Astrocyte (in vitro differentiated cells and primary cell): ENCODE results near the gene GTSE1. TPM values are rescaled to one million over a fixed set of nuclear protein-coding genes. Genes with fewer than 3 reads are reported as not detected.

ENCODE experiments used
- DNase-seq: peaks from one replicate; pipeline ENCODE4 v3.0.0-alpha.2; 2010; ENCODE audit warnings: low read depth
- FAIRE-seq: peaks from 2 replicates; lab custom pipeline; 2011; peaks lifted over from hg19 to GRCh38; lab: Jason Lieb, UNC
- H2AFZ ChIP-seq: 2 replicates; pipeline ENCODE4 v1.6.0; 2012; ENCODE audit warnings: low read depth, low read length, inconsistent platforms
- H3K27ac ChIP-seq: 2 replicates; pipeline ENCODE4 v1.5.1; 2011; ENCODE audit warnings: low read depth, low read length, inconsistent platforms
- H3K27me3 ChIP-seq: 2 replicates; pipeline ENCODE4 v1.6.0; 2011; ENCODE audit warnings: low read length, inconsistent platforms; ENCODE audit not compliant: insufficient read depth
- H3K36me3 ChIP-seq: 2 replicates; pipeline ENCODE4 v1.5.1; 2011; ENCODE audit warnings: low read length, inconsistent platforms; ENCODE audit not compliant: insufficient read depth
- H3K4me1 ChIP-seq: 2 replicates; pipeline ENCODE4 v1.5.1; 2011; ENCODE audit warnings: low read length, inconsistent platforms; ENCODE audit not compliant: insufficient read depth
- H3K4me2 ChIP-seq: 2 replicates; pipeline ENCODE4 v1.6.0; 2012; ENCODE audit warnings: low read length, inconsistent platforms
- H3K4me3 ChIP-seq: 2 replicates; pipeline ENCODE4 v1.5.1; 2011; ENCODE audit warnings: low read depth, mild to moderate bottlenecking, low read length, inconsistent platforms; ENCODE audit not compliant: insufficient read depth
- H3K79me2 ChIP-seq: 2 replicates; pipeline ENCODE4 v1.6.0; 2012; ENCODE audit warnings: mild to moderate bottlenecking, low read length, inconsistent platforms; ENCODE audit not compliant: insufficient read depth
- H3K9ac ChIP-seq: 2 replicates; pipeline ENCODE4 v1.6.0; 2012; ENCODE audit warnings: mild to moderate bottlenecking, low read length, inconsistent platforms
- H3K9me3 ChIP-seq: 2 replicates; pipeline ENCODE4 v1.5.1; 2012; ENCODE audit warnings: low read depth, mild to moderate bottlenecking, low read length, inconsistent platforms; ENCODE audit not compliant: insufficient read depth
- H4K20me1 ChIP-seq: 2 replicates; pipeline ENCODE4 v1.6.0; 2012; ENCODE audit warnings: low read length, inconsistent platforms; ENCODE audit not compliant: insufficient read depth
- H3K27ac Mint-ChIP-seq: one replicate; pipeline ENCODE4 v1.8.0; 2021; ENCODE audit warnings: mild to moderate bottlenecking, mixed read lengths; ENCODE audit not compliant: unreplicated experiment
- H3K27me3 Mint-ChIP-seq: one replicate; pipeline ENCODE4 v1.8.0; 2021; ENCODE audit warnings: low read depth, mixed read lengths; ENCODE audit not compliant: unreplicated experiment
- H3K36me3 Mint-ChIP-seq: one replicate; pipeline ENCODE4 v1.8.0; 2021; ENCODE audit warnings: low read depth, mixed read lengths; ENCODE audit not compliant: unreplicated experiment
- H3K4me1 Mint-ChIP-seq: one replicate; pipeline ENCODE4 v1.8.0; 2021; ENCODE audit warnings: low read depth, mixed read lengths; ENCODE audit not compliant: unreplicated experiment
- H3K4me3 Mint-ChIP-seq: one replicate; pipeline ENCODE4 v1.8.0; 2021; ENCODE audit warnings: mild to moderate bottlenecking, moderate library complexity, mixed read lengths; ENCODE audit not compliant: unreplicated experiment
- H3K9me3 Mint-ChIP-seq: one replicate; pipeline ENCODE4 v1.8.0; 2021; ENCODE audit warnings: mild to moderate bottlenecking, mixed read lengths; ENCODE audit not compliant: unreplicated experiment
- CTCF ChIP-seq: IDR thresholded peaks from 2 replicates; pipeline ENCODE4 v1.5.1; 2011; ENCODE audit warnings: low read depth, mild to moderate bottlenecking, inconsistent platforms, low read length, moderate library complexity; ENCODE audit not compliant: insufficient read depth
- EZH2 ChIP-seq: IDR thresholded peaks from 2 replicates; pipeline ENCODE4 v1.6.1; 2012; ENCODE audit warnings: mild to moderate bottlenecking, low read length, inconsistent platforms; ENCODE audit not compliant: insufficient read depth
- total RNA-seq: library from RNA; stranded (reverse); gene quantifications from 2 replicates; pipeline ENCODE4 v1.2.1, GENCODE V29; 2021

The GTSE1 gene
- total RNA-seq, 1 donor from 2014 or later, result 4.1 TPM

- FAIRE-seq (no peak), DNase-seq (no peak)
- H3K4me1 ChIP-seq, result peaks cover 19% of the 10 kb centered on the region
- H3K79me2 ChIP-seq, result peaks cover 12% of the 10 kb centered on the region
- no peak overlapping the region for H3K4me2 ChIP-seq
- Mint-ChIP-seq H3K27ac (no peak overlapping the region), H3K27me3 (no peaks in the 10 kb centered on the region), H3K36me3 (peaks cover 27% of the 10 kb centered on the region), H3K4me3 (no peak overlapping the region), H3K4me1 (peaks cover 2% of the 10 kb centered on the region), H3K9me3 (no peaks in the 10 kb centered on the region)
- no peak overlapping the region for H3K4me3 ChIP-seq
- H3K27me3 ChIP-seq, result no peaks in the 10 kb centered on the region
- H3K9me3 ChIP-seq, result no peaks in the 10 kb centered on the region
- H4K20me1 ChIP-seq, result peaks cover 90% of the 10 kb centered on the region
- no peak overlapping the region for H2AFZ ChIP-seq
- peaks cover 20% of the 10 kb centered on the region for H3K36me3 ChIP-seq
- H3K27ac ChIP-seq, result no peak overlapping the region
- H3K9ac ChIP-seq, result no peak overlapping the region
- TF ChIP-seq CTCF (no peak), EZH2 (no peak)
These were observed 55.6 kb downstream of the GTSE1 start for GRCh38 chr22:46352276-46352675.

- Histone ChIP-seq H3K4me3 (no peak overlapping the region), H2AFZ (no peak overlapping the region), H3K36me3 (peaks cover 14% of the 10 kb centered on the region), H4K20me1 (peaks cover 86% of the 10 kb centered on the region), H3K9me3 (no peaks in the 10 kb centered on the region), H3K79me2 (peaks cover 12% of the 10 kb centered on the region), H3K27ac (no peak overlapping the region), H3K4me2 (no peak overlapping the region), H3K9ac (no peak overlapping the region), H3K4me1 (peaks cover 19% of the 10 kb centered on the region), H3K27me3 (no peaks in the 10 kb centered on the region)
- H3K4me1 Mint-ChIP-seq, result peaks cover 2% of the 10 kb centered on the region
- TF ChIP-seq EZH2, result no peak
- no peak for TF ChIP-seq CTCF
- H3K27ac Mint-ChIP-seq, result no peak overlapping the region
- no peaks in the 10 kb centered on the region for H3K27me3 Mint-ChIP-seq
- H3K4me3 Mint-ChIP-seq, result no peak overlapping the region
- DNase-seq (peak; percentile 44), FAIRE-seq (no peak)
- H3K9me3 Mint-ChIP-seq, result no peaks in the 10 kb centered on the region
- peaks cover 30% of the 10 kb centered on the region for H3K36me3 Mint-ChIP-seq
These were observed 56.2 kb downstream of the GTSE1 start for GRCh38 chr22:46352691-46353386.

- H3K27ac Mint-ChIP-seq, result no peak overlapping the region
- Histone ChIP-seq H3K27ac (no peak overlapping the region), H3K9ac (no peak overlapping the region), H3K79me2 (peaks cover 8% of the 10 kb centered on the region), H3K4me2 (no peak overlapping the region), H3K27me3 (no peaks in the 10 kb centered on the region), H4K20me1 (peaks cover 84% of the 10 kb centered on the region), H3K4me1 (peaks cover 19% of the 10 kb centered on the region), H3K36me3 (peaks cover 12% of the 10 kb centered on the region), H2AFZ (no peak overlapping the region), H3K9me3 (no peaks in the 10 kb centered on the region), H3K4me3 (no peak overlapping the region)
- FAIRE-seq (no peak), DNase-seq (no peak)
- peak overlapping the region; percentile 54 for H3K4me3 Mint-ChIP-seq
- TF ChIP-seq EZH2 (no peak), CTCF (no peak)
- no peaks in the 10 kb centered on the region for H3K9me3 Mint-ChIP-seq
- no peaks in the 10 kb centered on the region for H3K27me3 Mint-ChIP-seq
- peaks cover 2% of the 10 kb centered on the region for H3K4me1 Mint-ChIP-seq
- peaks cover 30% of the 10 kb centered on the region for H3K36me3 Mint-ChIP-seq
These were observed 56.9 kb downstream of the GTSE1 start for GRCh38 chr22:46353483-46354105.
